H9 (cell line): ENCODE data around the gene HUS1. TPM values are rescaled to one million over a fixed set of nuclear protein-coding genes. Genes with fewer than 3 reads are reported as not detected.

ENCODE experiments used
- DNase-seq: peaks from one replicate; pipeline ENCODE4 v3.0.0-alpha.2; 2017
- H2AFZ ChIP-seq: one replicate; pipeline ENCODE4 v1.6.1; 2013; ENCODE audit warnings: mild to moderate bottlenecking, low read length, control low read depth, moderate library complexity
- H2AK5ac ChIP-seq: 2 replicates; pipeline ENCODE4 v1.6.1; 2013; ENCODE audit warnings: low read length, control low read depth, mixed read lengths; ENCODE audit not compliant: insufficient read length
- H2BK120ac ChIP-seq: one replicate; pipeline ENCODE4 v1.6.1; 2013; ENCODE audit warnings: low read depth, mild to moderate bottlenecking, low read length, control low read depth, inconsistent platforms; ENCODE audit not compliant: poor library complexity, severe bottlenecking
- H2BK12ac ChIP-seq: 2 replicates; pipeline ENCODE4 v1.6.1; 2013; ENCODE audit warnings: low read length, control low read depth, mixed read lengths, low read depth; ENCODE audit not compliant: insufficient read length
- H2BK15ac ChIP-seq: 2 replicates; pipeline ENCODE4 v1.6.1; 2013; ENCODE audit warnings: low read depth, low read length, control low read depth
- H2BK20ac ChIP-seq: one replicate; pipeline ENCODE4 v1.6.1; 2013; ENCODE audit warnings: low read depth, mild to moderate bottlenecking, low read length, control low read depth, inconsistent platforms; ENCODE audit not compliant: poor library complexity, severe bottlenecking
- H2BK5ac ChIP-seq: 2 replicates; pipeline ENCODE4 v1.6.1; 2013; ENCODE audit warnings: low read length, control low read depth, mixed read lengths; ENCODE audit not compliant: insufficient read length
- H3K14ac ChIP-seq: 2 replicates; pipeline ENCODE4 v1.6.1; 2013; ENCODE audit warnings: low read length, control low read depth; ENCODE audit not compliant: insufficient read depth
- H3K18ac ChIP-seq: 2 replicates; pipeline ENCODE4 v1.6.1; 2013; ENCODE audit warnings: low read depth, mild to moderate bottlenecking, mixed read lengths, low read length, control low read depth; ENCODE audit not compliant: insufficient read length
- H3K23ac ChIP-seq: 2 replicates; pipeline ENCODE4 v1.6.1; 2013; ENCODE audit warnings: low read length, control low read depth, mixed read lengths, low read depth; ENCODE audit not compliant: insufficient read length
- H3K23me2 ChIP-seq: 2 replicates; pipeline ENCODE4 v1.6.1; 2013; ENCODE audit warnings: low read depth, mild to moderate bottlenecking, mixed read lengths, low read length, control low read depth; ENCODE audit not compliant: insufficient read length, poor library complexity, severe bottlenecking
- H3K27ac ChIP-seq: 2 replicates; pipeline ENCODE4 v1.5.1; 2013; ENCODE audit warnings: low read length, control low read depth, mixed read lengths, low read depth; ENCODE audit not compliant: insufficient read length
- H3K27me3 ChIP-seq: 2 replicates; pipeline ENCODE4 v1.6.1; 2013; ENCODE audit warnings: low read length, control low read depth, inconsistent platforms; ENCODE audit not compliant: insufficient read depth
- H3K4ac ChIP-seq: 2 replicates; pipeline ENCODE4 v1.6.1; 2013; ENCODE audit warnings: low read depth, mild to moderate bottlenecking, control low read depth, inconsistent platforms, low read length, moderate library complexity
- H3K4me1 ChIP-seq: 2 replicates; pipeline ENCODE4 v1.6.1; 2013; ENCODE audit warnings: low read length, control low read depth, inconsistent platforms; ENCODE audit not compliant: insufficient read depth
- H3K4me2 ChIP-seq: 2 replicates; pipeline ENCODE4 v1.6.1; 2013; ENCODE audit warnings: low read length, control low read depth, mixed read lengths; ENCODE audit not compliant: insufficient read length, insufficient read depth
- H3K56ac ChIP-seq: 2 replicates; pipeline ENCODE4 v1.6.1; 2013; ENCODE audit warnings: low read depth, mild to moderate bottlenecking, mixed read lengths, low read length, control low read depth; ENCODE audit not compliant: insufficient read length
- H3K79me1 ChIP-seq: 2 replicates; pipeline ENCODE4 v1.6.1; 2013; ENCODE audit warnings: low read depth, mild to moderate bottlenecking, moderate library complexity, low read length, control low read depth, inconsistent platforms; ENCODE audit not compliant: insufficient read depth, poor library complexity, severe bottlenecking
- H3K79me2 ChIP-seq: 2 replicates; pipeline ENCODE4 v1.6.1; 2013; ENCODE audit warnings: low read length, control low read depth, inconsistent platforms; ENCODE audit not compliant: insufficient read depth
- H3K9ac ChIP-seq: 2 replicates; pipeline ENCODE4 v1.6.1; 2013; ENCODE audit warnings: low read length, control low read depth, mixed read lengths; ENCODE audit not compliant: insufficient read length; ENCODE audit errors: extremely low read depth
- H3K9me3 ChIP-seq: one replicate; pipeline ENCODE4 v1.6.1; 2013; ENCODE audit warnings: low read depth, low read length, inconsistent platforms; ENCODE audit not compliant: control insufficient read depth
- H3T11ph ChIP-seq: one replicate; pipeline ENCODE4 v1.6.1; 2013; ENCODE audit warnings: mild to moderate bottlenecking, low read length, control low read depth, inconsistent platforms
- H4K20me1 ChIP-seq: one replicate; pipeline ENCODE4 v1.6.1; 2013; ENCODE audit not compliant: control insufficient read depth, insufficient read length, insufficient read depth
- H4K5ac ChIP-seq: 2 replicates; pipeline ENCODE4 v1.6.1; 2013; ENCODE audit warnings: low read depth, mild to moderate bottlenecking, mixed read lengths, low read length, control low read depth; ENCODE audit not compliant: insufficient read length
- H4K8ac ChIP-seq: replicated peaks from 2 replicates; pipeline ENCODE4 v1.6.1; 2013; ENCODE audit warnings: low read length, control low read depth, mixed read lengths, low read depth; ENCODE audit not compliant: insufficient read length
- H4K91ac ChIP-seq: 2 replicates; pipeline ENCODE4 v1.6.1; 2013; ENCODE audit warnings: low read depth, mild to moderate bottlenecking, moderate library complexity, mixed read lengths, low read length, control low read depth; ENCODE audit not compliant: insufficient read length
- H3K27ac Mint-ChIP-seq, 3 experiments: 2 replicates in 2 of 3; 3 replicates in 1 of 3; pipeline ENCODE4 v1.8.0; 2020 to 2021; ENCODE audit warnings: mixed read lengths in 3 of 3, mild to moderate bottlenecking in 1 of 3, moderate library complexity in 1 of 3
- H3K27me3 Mint-ChIP-seq: 2 replicates; pipeline ENCODE4 v1.8.0; 2021; ENCODE audit warnings: low read depth, mild to moderate bottlenecking, moderate library complexity, mixed read lengths
- H3K36me3 Mint-ChIP-seq, 3 experiments: 2 replicates in 2 of 3; 3 replicates in 1 of 3; pipeline ENCODE4 v1.8.0; 2020 to 2021; ENCODE audit warnings: low read depth in 3 of 3, mixed read lengths in 3 of 3; ENCODE audit not compliant: insufficient read depth in 1 of 3
- H3K4me1 Mint-ChIP-seq, 2 experiments: 2 replicates each; pipeline ENCODE4 v1.8.0; 2020; ENCODE audit warnings: mixed read lengths in 2 of 2
- H3K4me3 Mint-ChIP-seq, 2 experiments: 2 replicates in 1 of 2; 3 replicates in 1 of 2; pipeline ENCODE4 v1.8.0; 2020 to 2021; ENCODE audit warnings: mild to moderate bottlenecking in 2 of 2, mixed read lengths in 2 of 2, moderate library complexity in 1 of 2
- H3K9me3 Mint-ChIP-seq, 2 experiments: 2 replicates in 1 of 2; 3 replicates in 1 of 2; pipeline ENCODE4 v1.8.0; 2020; ENCODE audit warnings: mild to moderate bottlenecking in 2 of 2, mixed read lengths in 2 of 2, moderate library complexity in 1 of 2
- WGBS: extraction: QIAGEN DNeasy Blood & Tissue Kit; methylation state at CpG from one replicate; pipeline ENCODE4 v1.1.7; 2013; ENCODE audit warnings: missing lambda C conversion rate, low lambda C conversion rate, mixed read lengths; ENCODE audit not compliant: insufficient read length; ENCODE audit errors: extremely low coverage; 5-methylcytosine and 5-hydroxymethylcytosine counted together
- total RNA-seq: library from RNA; stranded (reverse); gene quantifications from 2 replicates; pipeline ENCODE4 v1.2.1, GENCODE V29; 2021
- TF ChIP-seq, protein P1 (sequence below): fragments of 200-600 bp; sonication (generic); conservative IDR thresholded peaks from 3 replicates; pipeline ENCODE4 v1.8.0; 2021; ENCODE audit warnings: antibody characterized with exemption, mild to moderate bottlenecking

The HUS1 gene
- total RNA-seq, 1 experiment from 2014 or later = 43.1 TPM

DNA sequence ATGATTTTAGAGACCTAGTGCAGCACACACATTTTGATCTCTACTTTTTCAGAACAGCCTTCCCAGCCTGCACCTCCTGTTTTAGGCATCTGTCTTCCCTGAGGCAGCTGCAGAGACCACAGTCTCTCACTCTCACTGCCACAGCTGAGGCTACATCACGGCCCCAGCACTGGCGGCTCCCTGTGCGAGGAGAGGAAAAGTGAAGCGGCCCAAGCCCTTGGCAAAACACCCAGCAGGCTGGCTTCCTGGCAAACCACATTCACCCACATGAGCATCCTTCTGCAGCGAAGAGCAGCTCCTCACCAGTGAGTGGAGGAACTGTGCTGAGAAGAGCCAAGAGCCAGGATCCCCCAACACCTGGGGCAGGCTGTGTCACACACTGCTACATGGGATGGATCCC lies 14.0 kb downstream of the HUS1 start:
- Histone ChIP-seq H4K8ac (no peak overlapping the region), H4K91ac (no peak overlapping the region), H2BK12ac (no peak overlapping the region), H3K79me1 (no peaks in the 10 kb centered on the region), H3K27me3 (no peaks in the 10 kb centered on the region), H3K4ac (no peak overlapping the region), H2BK20ac (no peak overlapping the region), H2BK5ac (no peak overlapping the region), H3K9me3 (no peaks in the 10 kb centered on the region), H3K9ac (no peak overlapping the region), H3K4me1 (no peaks in the 10 kb centered on the region), H3K23ac (no peak overlapping the region), H3K14ac (no peak overlapping the region), H3K4me2 (no peak overlapping the region), H4K20me1 (no peaks in the 10 kb centered on the region), H3T11ph (no peak overlapping the region), H3K56ac (no peak overlapping the region), H2BK15ac (no peak overlapping the region), H2BK120ac (no peak overlapping the region), H2AFZ (no peak overlapping the region), H2AK5ac (no peak overlapping the region), H3K23me2 (no peaks in the 10 kb centered on the region), H3K79me2 (no peaks in the 10 kb centered on the region), H3K18ac (no peak overlapping the region), H3K27ac (no peak overlapping the region), H4K5ac (no peak overlapping the region)
- no CpG with 5 or more reads among the region's 5 CpGs for WGBS
- no peaks in the 10 kb centered on the region for H3K27me3 Mint-ChIP-seq
- H3K4me1 Mint-ChIP-seq = peaks cover 8 to 11% of the 10 kb centered on the region in 2 experiments
- H3K27ac Mint-ChIP-seq = no peak overlapping the region; a peak in 1 of 7 replicates
- H3K9me3 Mint-ChIP-seq = peaks cover 8% of the 10 kb centered on the region in 2 experiments; a peak in 4 of 5 replicates
- TF ChIP-seq, protein P1, sequence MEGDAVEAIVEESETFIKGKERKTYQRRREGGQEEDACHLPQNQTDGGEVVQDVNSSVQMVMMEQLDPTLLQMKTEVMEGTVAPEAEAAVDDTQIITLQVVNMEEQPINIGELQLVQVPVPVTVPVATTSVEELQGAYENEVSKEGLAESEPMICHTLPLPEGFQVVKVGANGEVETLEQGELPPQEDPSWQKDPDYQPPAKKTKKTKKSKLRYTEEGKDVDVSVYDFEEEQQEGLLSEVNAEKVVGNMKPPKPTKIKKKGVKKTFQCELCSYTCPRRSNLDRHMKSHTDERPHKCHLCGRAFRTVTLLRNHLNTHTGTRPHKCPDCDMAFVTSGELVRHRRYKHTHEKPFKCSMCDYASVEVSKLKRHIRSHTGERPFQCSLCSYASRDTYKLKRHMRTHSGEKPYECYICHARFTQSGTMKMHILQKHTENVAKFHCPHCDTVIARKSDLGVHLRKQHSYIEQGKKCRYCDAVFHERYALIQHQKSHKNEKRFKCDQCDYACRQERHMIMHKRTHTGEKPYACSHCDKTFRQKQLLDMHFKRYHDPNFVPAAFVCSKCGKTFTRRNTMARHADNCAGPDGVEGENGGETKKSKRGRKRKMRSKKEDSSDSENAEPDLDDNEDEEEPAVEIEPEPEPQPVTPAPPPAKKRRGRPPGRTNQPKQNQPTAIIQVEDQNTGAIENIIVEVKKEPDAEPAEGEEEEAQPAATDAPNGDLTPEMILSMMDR = no peak
- H3K4me3 Mint-ChIP-seq = no peak overlapping the region
- peaks cover 66 to 94% (median 86%) of the 10 kb centered on the region in 3 experiments for H3K36me3 Mint-ChIP-seq
- no peak for DNase-seq
